HG03575 (cell line): ENCODE measurements around the gene BICDL1.
"Not testable (repeated sequence)": the region's sequence is repeated elsewhere in the genome, so short reads cannot be mapped to it uniquely, and the experiment has no call there.

Experiments used
- ATAC-seq: cut with Tn5 transposase; IDR thresholded peaks from one replicate; pipeline ENCODE4 v1.9.1; 2021; ENCODE audit not compliant: unreplicated experiment, insufficient number of reproducible peaks, low FRiP score; ENCODE audit errors: extremely low read depth

BICDL1 gene, protein sequence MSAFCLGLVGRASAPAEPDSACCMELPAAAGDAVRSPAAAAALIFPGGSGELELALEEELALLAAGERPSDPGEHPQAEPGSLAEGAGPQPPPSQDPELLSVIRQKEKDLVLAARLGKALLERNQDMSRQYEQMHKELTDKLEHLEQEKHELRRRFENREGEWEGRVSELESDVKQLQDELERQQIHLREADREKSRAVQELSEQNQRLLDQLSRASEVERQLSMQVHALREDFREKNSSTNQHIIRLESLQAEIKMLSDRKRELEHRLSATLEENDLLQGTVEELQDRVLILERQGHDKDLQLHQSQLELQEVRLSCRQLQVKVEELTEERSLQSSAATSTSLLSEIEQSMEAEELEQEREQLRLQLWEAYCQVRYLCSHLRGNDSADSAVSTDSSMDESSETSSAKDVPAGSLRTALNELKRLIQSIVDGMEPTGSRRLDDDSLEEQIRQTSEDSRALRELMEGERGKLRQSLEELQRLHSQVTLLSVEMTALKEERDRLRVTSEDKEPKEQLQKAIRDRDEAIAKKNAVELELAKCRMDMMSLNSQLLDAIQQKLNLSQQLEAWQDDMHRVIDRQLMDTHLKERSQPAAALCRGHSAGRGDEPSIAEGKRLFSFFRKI

DNA sequence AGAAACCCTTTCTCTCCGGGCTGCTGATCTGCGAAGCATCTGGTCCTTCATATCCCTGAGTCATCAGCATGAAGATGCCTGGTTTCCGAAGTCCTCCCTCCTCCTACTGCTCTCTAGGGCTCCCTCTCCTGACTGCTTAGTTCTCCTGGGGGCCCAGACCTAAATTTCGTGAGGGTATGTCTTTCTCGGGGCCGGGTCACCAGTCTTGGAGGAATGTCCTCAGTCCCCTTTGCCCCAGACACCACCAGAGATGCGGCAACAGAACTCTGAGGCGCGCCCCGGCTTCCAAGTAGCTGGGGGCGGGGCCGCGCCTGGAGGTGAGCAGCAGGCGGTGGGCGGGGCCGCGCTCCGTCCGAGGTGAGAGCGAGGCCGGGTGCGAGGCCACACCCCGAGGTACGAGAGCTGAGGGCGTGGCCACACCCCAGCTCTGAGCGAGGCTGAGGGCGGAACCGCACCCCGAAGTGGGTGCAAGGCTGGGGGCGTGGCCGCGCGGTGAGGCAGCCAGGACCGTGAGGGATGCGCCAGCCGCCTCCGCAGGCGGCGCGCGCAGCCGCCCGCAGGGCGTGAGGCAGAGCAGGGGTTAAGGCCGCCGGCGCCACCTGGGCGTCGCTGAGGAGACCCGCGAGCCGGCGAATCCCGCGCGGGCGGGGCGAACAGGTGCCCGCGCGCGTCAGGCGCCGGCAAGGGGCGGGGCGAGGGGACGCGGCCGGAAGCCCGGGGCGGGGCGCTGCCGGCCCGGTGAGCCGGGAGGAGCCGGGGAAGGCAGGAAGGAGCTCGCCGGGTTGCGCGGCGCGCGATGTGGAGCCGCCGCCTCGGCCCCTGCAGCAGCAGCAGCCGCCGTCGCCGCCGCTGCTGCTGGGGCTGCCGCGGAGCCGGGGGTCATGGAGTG lies at the start of gene BICDL1:
Gene BICDL1, plus strand, starts transcription at position 765 of the 889 bp plus-strand sequence. CDS start 633 bp downstream, outside the sequence.
- peak; percentile 53 for ATAC-seq

DNA sequence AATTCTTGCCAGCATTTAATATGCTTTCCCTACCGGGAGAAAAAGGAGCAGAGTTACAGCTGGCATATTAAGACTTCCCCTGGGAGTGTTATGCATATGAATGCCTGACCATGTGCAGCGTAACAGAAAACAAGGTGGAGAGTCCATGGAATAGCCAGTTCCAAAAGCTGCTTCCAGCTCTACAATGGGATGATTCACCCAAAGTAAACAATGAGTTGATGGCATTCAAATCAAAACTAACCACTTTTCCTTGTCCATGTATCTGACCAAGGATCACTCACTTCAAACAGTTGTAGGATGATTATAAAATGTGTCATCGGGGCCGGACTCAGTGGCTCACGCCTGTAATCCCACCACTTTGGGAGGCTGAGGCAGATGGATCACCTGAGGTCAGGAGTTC lies 48.1 kb upstream of the BICDL1 start:
- ATAC-seq, result no peak

DNA sequence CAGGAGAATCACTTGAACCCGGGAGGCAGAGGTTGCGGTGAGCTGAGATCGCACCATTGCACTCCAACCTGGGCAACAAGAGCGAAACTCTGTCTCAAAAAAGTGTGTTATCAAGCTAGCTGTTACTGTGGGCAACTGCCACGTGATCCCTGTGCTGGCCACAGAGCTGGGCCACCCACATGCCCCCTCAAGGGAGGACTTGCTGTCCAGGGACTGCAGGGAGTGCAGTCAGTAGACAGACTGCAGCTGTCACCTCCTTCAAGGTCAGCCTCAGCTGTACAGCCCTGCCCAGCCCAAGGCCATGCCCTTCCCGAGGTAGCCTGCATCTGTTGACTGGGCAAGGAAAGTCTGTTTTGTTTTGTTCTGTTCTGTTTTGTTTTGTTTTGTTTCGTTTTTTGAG lies 46.6 kb upstream of the BICDL1 start:
- ATAC-seq, result no peak

DNA sequence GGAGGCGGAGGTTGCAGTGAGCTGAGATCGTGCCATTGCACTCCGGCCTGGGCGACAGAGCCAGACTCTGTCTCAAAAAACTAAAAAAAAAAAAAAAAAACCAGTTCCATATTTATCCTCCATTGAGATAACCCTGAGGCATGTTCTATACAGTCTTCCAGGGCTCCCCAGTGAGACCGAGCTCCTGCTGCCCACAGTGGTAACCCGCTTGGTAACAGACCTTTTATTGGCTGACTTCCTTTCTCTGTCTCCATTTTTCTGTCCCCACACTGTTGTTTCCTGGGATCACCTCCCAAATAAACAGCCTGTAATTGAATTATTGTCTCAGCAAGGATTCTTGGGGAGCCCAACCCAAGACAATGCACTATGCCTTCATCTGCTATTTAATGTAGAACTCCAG lies 42.8 kb upstream of the BICDL1 start:
- no peak for ATAC-seq

DNA sequence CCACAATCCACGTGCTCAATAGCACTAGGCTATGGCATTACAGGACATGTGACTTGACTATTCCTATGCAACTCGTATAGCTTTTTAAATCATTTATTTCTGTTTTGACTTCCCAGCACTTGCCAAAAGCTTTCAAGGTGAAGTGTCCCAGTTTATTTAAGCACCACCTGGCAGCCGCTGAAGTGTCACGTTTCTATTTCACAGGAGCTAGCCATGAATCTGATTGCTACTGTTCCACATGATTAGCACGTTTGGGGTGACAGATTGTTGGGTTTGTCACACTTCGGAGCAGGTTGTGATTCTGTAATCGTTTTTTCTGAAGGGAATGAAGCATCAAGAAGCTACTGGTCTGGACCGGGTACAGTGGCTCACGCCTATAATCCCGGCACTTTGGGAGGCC lies 39.9 kb upstream of the BICDL1 start:
- ATAC-seq, result no peak

DNA sequence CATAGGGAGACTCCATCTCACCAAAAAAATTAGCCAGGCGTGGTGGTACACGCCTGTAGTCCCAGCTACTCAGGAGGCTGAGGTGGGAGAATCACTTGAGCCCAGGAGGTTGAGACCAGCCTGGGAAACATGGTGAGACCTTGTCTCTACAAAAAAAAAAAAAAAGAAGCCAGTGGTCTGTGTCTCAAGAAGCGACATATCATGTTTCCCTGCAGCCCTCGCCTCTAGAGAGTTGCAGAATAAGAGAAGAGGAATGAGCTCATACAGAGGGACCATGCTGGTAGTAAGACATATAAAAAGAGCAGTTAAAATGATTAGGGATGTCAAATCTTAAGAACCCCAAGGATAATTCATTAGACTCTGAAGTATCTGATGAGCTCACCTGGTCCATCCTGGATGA lies 39.4 kb upstream of the BICDL1 start:
- ATAC-seq, result no peak

DNA sequence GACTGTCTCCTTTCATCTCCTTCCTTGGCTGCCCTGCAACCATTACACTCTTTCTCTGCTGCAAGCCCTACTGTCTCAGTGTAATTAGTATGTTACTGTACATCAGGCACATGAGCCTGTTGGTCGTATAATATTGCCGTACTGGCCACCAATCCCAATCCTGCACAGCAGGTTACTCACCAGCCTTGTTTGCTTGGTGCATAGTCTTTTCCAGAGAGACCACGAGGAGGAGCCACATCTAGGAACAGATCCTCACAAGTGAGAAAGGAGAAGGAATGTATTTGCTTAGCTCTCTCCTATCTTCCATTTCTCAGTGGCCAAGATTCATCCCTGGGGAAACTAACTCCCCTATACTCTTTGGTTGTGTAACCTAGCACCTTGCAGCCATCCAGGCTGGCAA lies 33.0 kb upstream of the BICDL1 start:
- no peak for ATAC-seq

DNA sequence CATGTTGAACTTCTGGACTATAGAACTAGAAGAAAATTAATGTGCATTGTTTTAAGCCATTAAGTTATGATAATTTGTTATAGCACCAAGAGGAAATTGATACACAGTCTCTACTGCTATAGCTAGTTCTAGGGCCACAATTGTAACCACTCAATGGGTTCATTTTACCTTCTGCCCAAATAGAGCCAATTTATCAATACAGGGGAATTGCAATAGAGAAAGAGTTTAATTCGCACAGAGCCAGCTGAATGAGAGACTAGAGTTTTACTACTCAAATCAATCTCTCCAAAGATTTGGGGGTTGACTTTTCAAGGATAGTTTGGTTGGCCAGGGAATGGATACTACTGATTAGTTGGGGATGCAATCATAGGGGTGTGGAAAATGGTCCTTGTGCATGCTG lies 31.9 kb upstream of the BICDL1 start:
- ATAC-seq, result no peak

DNA sequence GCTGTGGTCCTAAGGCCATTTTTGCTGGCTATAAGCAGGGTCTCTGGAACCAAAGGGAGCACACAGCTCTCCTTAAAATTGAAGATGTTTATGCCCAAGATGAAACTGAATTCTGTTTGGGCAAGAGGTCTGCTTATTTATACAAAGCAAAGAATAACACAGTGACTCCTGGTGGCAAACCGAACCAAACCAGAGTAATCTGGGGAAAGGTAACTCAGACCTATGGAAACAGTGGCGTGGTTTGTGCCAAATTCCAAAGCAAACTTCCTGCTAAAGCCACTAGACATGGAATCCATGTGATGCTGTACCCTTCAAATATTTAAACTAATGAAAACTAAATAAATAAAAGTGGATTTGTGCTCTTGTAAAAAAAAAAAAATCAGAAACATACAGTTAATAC lies 29.6 kb upstream of the BICDL1 start:
- no peak for ATAC-seq

DNA sequence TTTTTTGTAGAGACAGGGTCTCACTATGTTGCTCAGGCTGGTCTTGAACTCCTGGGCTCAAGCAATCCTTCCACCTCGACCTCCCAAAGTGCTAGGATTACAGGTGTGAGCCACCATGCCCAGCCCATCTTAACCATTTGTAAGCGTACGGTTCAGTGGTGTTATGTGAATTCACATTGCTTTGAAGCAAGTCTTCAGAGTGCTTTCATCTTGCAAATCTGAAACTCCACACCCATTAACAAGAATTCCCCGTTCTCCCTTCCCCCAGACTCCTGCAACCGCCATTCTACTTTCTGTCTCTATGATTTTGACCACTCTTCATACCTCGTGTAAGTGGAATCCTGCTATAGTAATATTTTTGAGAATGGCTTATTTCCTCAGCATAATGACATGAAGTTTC lies 24.9 kb upstream of the BICDL1 start:
- no peak for ATAC-seq

DNA sequence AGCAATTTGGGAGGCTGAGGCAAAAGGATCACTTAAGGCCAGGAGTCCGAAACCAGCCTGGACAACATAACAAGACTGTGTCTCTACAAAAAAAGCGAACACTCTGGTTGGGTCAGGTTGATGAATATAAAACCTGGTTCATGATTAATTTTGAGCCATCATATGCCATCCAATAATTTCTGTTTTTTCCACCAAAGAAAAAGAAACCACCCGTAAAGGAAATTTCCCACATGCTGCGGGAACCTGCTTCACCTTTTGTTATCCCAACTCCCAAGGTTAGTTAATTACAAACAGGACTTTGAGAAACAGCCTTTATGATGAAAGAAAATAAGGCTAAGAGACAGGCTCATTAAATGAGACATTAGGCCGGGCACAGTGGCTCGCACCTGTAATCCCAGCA lies 24.1 kb upstream of the BICDL1 start:
- no peak for ATAC-seq

DNA sequence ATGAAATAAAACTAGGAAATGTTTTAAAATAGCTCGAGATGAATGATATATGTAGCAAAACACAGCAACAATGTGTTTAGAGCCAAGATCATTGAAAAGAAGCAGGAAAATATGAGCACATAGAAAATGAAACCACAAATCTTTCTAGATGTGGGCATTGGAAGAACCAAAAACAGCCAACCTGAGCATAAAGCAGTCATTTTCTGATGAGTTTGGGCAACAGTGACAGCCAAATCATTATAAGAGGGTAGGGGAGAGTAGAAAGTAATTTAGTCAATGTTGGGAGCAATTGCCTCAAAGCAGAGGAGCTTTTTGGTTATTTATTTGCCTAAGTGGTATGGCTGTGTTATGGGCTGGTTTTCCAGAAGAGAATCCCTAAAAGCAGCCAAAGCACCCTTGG lies 8.8 kb upstream of the BICDL1 start:
- no peak for ATAC-seq

DNA sequence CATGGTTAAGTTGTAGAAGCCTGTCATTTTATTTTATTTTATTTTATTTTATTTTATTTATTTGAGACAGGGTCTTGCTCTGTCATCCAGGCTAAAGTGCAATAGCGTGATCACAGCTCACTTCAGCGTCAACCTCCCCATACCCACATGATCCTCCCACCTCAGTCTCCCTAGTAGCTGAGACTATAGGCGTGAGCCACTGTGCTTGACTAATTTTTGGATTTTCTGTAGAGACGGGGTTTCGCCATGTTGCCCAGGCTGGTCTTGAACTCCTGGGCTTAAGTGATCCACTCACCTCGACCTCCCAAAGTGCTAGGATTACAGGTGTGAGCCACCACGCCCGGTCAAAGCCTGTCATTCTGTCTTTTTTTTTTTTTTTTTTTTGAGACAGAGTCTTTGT lies 8.3 kb upstream of the BICDL1 start:
- ATAC-seq, result not testable (repeated sequence)

DNA sequence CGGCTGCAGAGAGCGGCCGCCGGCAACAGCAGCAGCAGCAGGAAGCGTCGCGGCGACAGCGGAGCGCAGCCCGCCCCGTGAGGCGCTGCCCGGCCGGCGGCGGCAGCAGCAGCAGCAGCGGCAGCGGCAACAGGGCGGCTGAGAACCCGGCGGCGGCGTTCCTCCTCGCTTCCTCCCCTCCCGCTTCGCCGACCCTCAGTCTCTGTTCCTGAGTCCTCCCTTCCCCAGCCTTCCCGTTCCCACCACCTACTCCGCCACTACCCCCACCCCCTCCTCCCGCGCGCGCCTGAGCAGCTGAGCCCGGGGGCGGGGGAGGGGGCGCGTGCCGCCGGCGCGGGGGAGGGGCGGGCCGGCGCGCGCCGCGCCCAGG lies 310 bp downstream of the BICDL1 start:
- no peak for ATAC-seq

DNA sequence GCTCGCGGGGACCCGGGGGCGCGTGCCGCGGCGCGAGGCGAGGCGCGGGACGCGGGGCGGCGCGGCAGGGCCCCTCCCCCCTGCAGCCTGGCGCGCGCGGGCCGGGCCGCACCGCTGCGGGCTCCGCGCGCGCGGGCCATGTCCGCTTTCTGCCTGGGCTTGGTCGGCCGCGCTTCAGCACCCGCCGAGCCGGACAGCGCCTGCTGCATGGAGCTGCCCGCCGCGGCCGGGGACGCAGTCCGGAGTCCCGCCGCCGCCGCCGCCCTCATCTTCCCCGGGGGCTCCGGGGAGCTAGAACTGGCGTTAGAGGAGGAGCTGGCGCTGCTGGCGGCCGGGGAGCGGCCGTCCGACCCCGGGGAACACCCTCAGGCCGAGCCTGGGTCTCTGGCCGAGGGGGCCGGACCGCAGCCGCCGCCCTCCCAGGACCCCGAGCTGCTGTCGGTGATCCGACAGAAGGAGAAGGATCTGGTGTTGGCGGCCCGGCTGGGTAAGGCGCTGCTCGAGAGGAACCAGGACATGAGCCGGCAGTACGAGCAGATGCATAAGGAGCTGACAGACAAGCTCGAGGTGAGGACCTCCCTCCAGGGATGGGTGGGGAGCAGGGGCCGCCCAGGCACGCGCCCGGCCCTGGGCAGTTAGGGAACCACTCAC lies 820 bp downstream of the BICDL1 start:
- ATAC-seq, result no peak

DNA sequence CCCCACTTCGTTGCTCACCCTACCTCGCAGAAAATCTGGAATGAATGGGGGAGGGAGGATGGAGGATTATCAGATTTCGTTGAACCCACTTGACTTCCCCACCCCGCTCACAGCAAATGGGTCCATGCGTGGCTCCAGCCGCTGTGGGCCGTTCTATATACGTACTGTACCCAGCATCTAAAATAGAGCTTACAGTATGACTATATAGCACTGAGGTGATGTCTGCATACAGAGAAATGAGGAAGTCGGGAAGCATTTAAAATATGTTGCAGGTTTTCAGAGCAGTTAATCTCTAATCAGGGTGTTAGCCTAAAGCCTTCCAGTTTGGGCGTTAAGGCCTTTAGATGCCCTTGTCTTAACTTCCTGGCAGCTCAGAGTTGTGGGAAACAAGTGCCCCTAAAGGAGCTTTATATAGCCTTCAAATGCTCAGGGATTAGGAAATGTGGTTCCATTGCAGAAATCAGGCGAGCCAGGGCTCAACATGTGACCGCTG lies 1.4 kb downstream of the BICDL1 start:
- ATAC-seq, result no peak

DNA sequence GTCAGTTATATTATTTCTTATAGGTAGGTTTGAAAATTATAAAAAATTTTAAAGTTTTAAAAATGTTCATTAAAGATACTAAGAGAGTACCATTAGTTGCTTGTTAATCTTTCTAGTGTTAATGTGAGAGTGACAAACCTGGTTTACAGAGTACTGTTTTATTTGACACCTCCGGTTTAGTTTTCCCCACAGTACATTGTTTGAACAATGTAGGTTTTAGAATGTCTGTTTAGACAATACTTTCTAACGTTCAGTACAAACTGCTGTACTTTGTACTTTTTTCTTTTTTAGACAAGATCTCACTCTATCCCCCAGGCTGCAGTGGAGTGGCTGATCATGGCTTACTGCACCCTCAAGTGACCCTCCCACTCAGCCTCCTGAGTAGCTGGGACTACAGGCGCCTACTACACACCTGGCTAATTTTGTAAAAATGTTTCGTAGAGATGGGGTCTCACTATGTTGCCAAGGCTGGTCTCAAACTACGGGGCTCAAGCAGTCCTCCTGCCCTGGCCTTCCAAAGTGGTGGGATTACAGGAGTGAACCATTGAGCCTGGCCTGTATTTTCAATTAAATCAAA lies 3.2 kb downstream of the BICDL1 start:
- no peak for ATAC-seq

DNA sequence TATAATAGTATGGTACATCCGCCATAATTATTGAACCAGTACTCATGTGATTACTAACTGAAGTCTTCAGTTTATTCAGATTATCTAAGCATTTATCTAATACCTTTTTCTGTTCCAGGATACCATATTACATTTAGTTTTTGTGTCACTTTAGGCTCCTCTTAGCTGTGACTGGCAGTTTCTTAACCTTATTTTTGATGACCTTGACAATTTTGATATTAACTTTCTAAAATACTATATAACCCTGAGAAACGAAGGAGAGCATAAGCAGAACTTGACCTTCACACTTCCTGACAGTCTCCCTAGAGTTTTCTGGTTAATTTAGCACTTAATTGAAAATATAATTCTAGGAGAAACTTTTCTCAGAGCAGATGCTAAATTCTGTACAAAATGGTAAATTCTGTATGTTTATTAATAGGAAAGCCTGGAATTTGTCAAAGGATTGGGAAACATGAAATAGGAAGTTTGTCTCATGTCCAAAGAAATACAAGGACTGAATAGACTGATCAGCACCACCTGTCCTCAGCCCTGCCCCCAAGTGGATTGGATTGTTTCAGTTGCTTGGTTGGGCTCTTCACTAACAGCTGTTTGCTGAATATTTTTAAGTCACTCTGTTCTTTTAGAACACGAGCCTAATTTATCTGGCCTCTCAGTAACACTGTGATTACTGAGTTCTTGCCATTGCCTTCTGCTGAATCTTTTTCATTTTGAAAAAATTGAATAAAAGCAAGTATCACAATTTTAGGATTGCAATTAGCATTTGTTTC lies 6.0 kb downstream of the BICDL1 start:
- ATAC-seq, result no peak
